ENCODE measurements around the gene NAALADL1.

DNA sequence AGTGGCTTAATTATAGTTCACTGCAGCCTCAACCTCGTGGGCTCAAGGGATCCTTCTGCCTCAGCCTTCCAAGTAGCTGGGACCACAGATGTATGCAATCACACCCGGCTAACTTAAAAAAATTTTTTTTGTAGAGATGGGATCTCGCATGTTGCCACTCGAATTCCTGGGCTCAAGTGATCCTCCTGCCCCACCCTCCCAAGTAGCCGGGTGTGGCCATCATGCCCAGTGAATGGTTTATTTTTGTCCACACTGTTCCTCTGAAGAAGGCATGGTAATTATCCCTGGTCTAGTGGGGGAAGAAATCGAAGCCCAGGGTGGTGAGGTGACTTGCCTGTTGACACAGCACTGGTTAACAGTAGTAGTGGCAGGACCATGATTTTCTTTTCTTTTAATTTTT, 15.5 kb downstream of the NAALADL1 start:
- no peak for TF ChIP-seq POLR2A (IDR thresholded peaks at IDR 0.05)
- TF ChIP-seq, protein P1, sequence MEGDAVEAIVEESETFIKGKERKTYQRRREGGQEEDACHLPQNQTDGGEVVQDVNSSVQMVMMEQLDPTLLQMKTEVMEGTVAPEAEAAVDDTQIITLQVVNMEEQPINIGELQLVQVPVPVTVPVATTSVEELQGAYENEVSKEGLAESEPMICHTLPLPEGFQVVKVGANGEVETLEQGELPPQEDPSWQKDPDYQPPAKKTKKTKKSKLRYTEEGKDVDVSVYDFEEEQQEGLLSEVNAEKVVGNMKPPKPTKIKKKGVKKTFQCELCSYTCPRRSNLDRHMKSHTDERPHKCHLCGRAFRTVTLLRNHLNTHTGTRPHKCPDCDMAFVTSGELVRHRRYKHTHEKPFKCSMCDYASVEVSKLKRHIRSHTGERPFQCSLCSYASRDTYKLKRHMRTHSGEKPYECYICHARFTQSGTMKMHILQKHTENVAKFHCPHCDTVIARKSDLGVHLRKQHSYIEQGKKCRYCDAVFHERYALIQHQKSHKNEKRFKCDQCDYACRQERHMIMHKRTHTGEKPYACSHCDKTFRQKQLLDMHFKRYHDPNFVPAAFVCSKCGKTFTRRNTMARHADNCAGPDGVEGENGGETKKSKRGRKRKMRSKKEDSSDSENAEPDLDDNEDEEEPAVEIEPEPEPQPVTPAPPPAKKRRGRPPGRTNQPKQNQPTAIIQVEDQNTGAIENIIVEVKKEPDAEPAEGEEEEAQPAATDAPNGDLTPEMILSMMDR (IDR thresholded peaks at IDR 0.05) = no peak
